PC-9 (cell line): Measurements from ENCODE around the gene MLXIP. TPM values are rescaled to one million over a fixed set of nuclear protein-coding genes. Genes with fewer than 3 reads are reported as not detected.

Experiments used
- BruUV-seq: library from RNA; stranded (reverse); fragments of 400-500 nt; replicated peaks from 2 replicates; lab custom pipeline; 2021; lab: Mats Ljungman, UMichigan
- CTCF ChIA-PET: fragments of 300-600 bp; sonication (Branson Sonifier 250); formaldehyde crosslinking; loops from one replicate; lab custom pipeline; 2022; ENCODE audit warnings: antibody characterized with exemption; lab: Charles Lee
- POLR2A ChIA-PET: fragments of 300-600 bp; sonication (Branson Sonifier 250); formaldehyde crosslinking; loops from one replicate; lab custom pipeline; 2022; ENCODE audit warnings: antibody characterized with exemption; ENCODE audit not compliant: unreplicated experiment; lab: Charles Lee
- DNase-seq, 2 experiments: peaks; one replicate each; pipeline versions ENCODE4 v3.0.0 to v3.0.0-alpha.2; 2015 to 2022; ENCODE audit warnings: mixed read lengths in 1 of 2
- H2AFZ ChIP-seq: fragments of 200-600 bp; sonication (generic); 2 replicates; pipeline ENCODE4 v1.8.1; 2017; ENCODE audit warnings: antibody characterized with exemption
- H3F3A ChIP-seq: fragments of 200-600 bp; sonication (generic); 2 replicates; pipeline ENCODE4 v1.8.1; 2017; ENCODE audit warnings: antibody characterized with exemption, mild to moderate bottlenecking, low read depth; ENCODE audit not compliant: insufficient read depth
- H3K27ac ChIP-seq: fragments of 200-600 bp; sonication (generic); 2 replicates; pipeline ENCODE4 v1.6.1; 2016; ENCODE audit warnings: mixed run types
- H3K27me3 ChIP-seq: fragments of 200-600 bp; sonication (generic); 2 replicates; pipeline ENCODE4 v1.6.1; 2016; ENCODE audit warnings: low read depth, mixed run types; ENCODE audit not compliant: insufficient read depth
- H3K36me3 ChIP-seq: fragments of 200-600 bp; sonication (generic); 2 replicates; pipeline ENCODE4 v1.6.1; 2016; ENCODE audit warnings: low read depth, mixed run types
- H3K4me1 ChIP-seq: fragments of 200-600 bp; sonication (generic); replicated peaks from 2 replicates; pipeline ENCODE4 v1.6.1; 2016; ENCODE audit warnings: mixed run types; ENCODE audit not compliant: insufficient read depth
- H3K4me2 ChIP-seq: fragments of 200-600 bp; sonication (generic); 2 replicates; pipeline ENCODE4 v1.6.1; 2017; ENCODE audit warnings: mixed run types
- H3K4me3 ChIP-seq: fragments of 200-600 bp; sonication (generic); 2 replicates; pipeline ENCODE4 v1.6.1; 2016; ENCODE audit warnings: mixed run types
- H3K79me2 ChIP-seq: fragments of 200-600 bp; sonication (generic); 2 replicates; pipeline ENCODE4 v1.6.1; 2017; ENCODE audit warnings: low read depth, mixed run types
- H3K9me2 ChIP-seq: fragments of 200-600 bp; sonication (generic); 2 replicates; pipeline ENCODE4 v1.8.1; 2017; ENCODE audit warnings: mild to moderate bottlenecking; ENCODE audit not compliant: insufficient read depth
- H3K9me3 ChIP-seq: fragments of 200-600 bp; sonication (generic); 2 replicates; pipeline ENCODE4 v1.8.1; 2016; ENCODE audit warnings: low read depth; ENCODE audit not compliant: insufficient read depth
- H4K20me1 ChIP-seq: fragments of 200-600 bp; sonication (generic); 2 replicates; pipeline ENCODE4 v1.8.1; 2017; ENCODE audit not compliant: insufficient read depth
- CTCF ChIP-seq: fragments of 200-600 bp; sonication (generic); conservative IDR thresholded peaks from 2 replicates; pipeline ENCODE4 v1.6.1; 2017; ENCODE audit warnings: mixed run types, antibody characterized with exemption, mild to moderate bottlenecking, moderate library complexity
- EZH2 ChIP-seq: fragments of 200-600 bp; sonication (generic); IDR thresholded peaks from 2 replicates; pipeline ENCODE4 v1.8.0; 2017; ENCODE audit warnings: antibody characterized with exemption, low read depth
- intact Hi-C: fragments of 100-400 bp; cut with micrococcal nuclease; formaldehyde crosslinking; loops from one replicate; pipeline ENCODE4 v1.10.0; 2022; ENCODE audit not compliant: unreplicated experiment
- total RNA-seq: library from RNA; stranded (reverse); gene quantifications from 2 replicates; pipeline ENCODE4 v1.2.3, GENCODE V29; 2021

The MLXIP gene
- total RNA-seq, 1 experiment from 2014 or later = 83.3 TPM

- Histone ChIP-seq H3K9me3 (no peaks in the 10 kb centered on the region), H3K27ac (0 out of 2 replicates have a peak overlapping the region, but pooled peaks have one; percentile 10), H4K20me1 (no peaks in the 10 kb centered on the region), H3K4me3 (no peak overlapping the region), H3K4me2 (peak overlapping the region; percentile 22), H3K4me1 (peaks cover 7% of the 10 kb centered on the region; the same call in 1 of the 2 replicates), H3F3A (peaks cover 17% of the 10 kb centered on the region; the same call in 1 of the 2 replicates), H3K79me2 (no peaks in the 10 kb centered on the region), H2AFZ (no peak overlapping the region), H3K36me3 (no peaks in the 10 kb centered on the region), H3K27me3 (no peaks in the 10 kb centered on the region), H3K9me2 (no peaks in the 10 kb centered on the region)
- TF ChIP-seq EZH2 (no peak), CTCF (peak; percentile 36; the same call in 1 of the 2 replicates)
- peak; percentile 62 to 66 for DNase-seq
- BruUV-seq = no TSS peak
- ChIA-PET CTCF (interaction anchor here (0.7 kb wide), 1 partner anchor 51 kb away, joined by 6 read pairs; no protein-coding TSS in a partner anchor), POLR2A (interaction anchor here (0.5 to 0.6 kb wide), 3 partner anchors 43 to 276 kb away, joined by 5 to 16 read pairs (median 7); partner anchors contain the start of gene B3GNT4)
- intact Hi-C loops = no loop called here
These were observed 6.3 kb upstream of the MLXIP start for GRCh38 chr12:122072031-122072970.

GRCh38 chr12:122073815-122074214, 4.7 kb upstream of the MLXIP start:
- Histone ChIP-seq H3K4me1 (peaks cover 13% of the 10 kb centered on the region; the same call in 1 of the 2 replicates), H3F3A (peaks cover 25% of the 10 kb centered on the region; the same call in 1 of the 2 replicates), H3K27me3 (no peaks in the 10 kb centered on the region), H3K4me2 (no peak overlapping the region), H3K79me2 (no peaks in the 10 kb centered on the region), H3K9me2 (no peaks in the 10 kb centered on the region), H3K9me3 (no peaks in the 10 kb centered on the region), H3K27ac (no peak overlapping the region), H4K20me1 (no peaks in the 10 kb centered on the region), H3K4me3 (no peak overlapping the region), H2AFZ (no peak overlapping the region), H3K36me3 (no peaks in the 10 kb centered on the region)
- intact Hi-C loops = no loop called here
- no TSS peak for BruUV-seq
- TF ChIP-seq EZH2 (no peak), CTCF (no peak)
- DNase-seq = no peak
- ChIA-PET CTCF (no interaction called here), POLR2A (no interaction called here)

- no peak overlapping the region for H2AFZ ChIP-seq
- no peaks in the 10 kb centered on the region for H3K9me2 ChIP-seq
- no peaks in the 10 kb centered on the region for H3K9me3 ChIP-seq
- ChIA-PET CTCF (no interaction called here), POLR2A (no interaction called here)
- H3F3A ChIP-seq = peaks cover 41% of the 10 kb centered on the region
- H3K27me3 ChIP-seq = no peaks in the 10 kb centered on the region
- intact Hi-C loops = no loop called here
- TF ChIP-seq EZH2 (no peak), CTCF (no peak)
- H3K36me3 ChIP-seq = no peaks in the 10 kb centered on the region
- no peak overlapping the region for H3K4me3 ChIP-seq
- no TSS peak for BruUV-seq
- no peak overlapping the region for H3K27ac ChIP-seq
- H3K79me2 ChIP-seq = peaks cover 27% of the 10 kb centered on the region
- peaks cover 14% of the 10 kb centered on the region for H4K20me1 ChIP-seq
- H3K4me2 ChIP-seq = no peak overlapping the region
- no peak for DNase-seq
- peaks cover 27% of the 10 kb centered on the region for H3K4me1 ChIP-seq
These were observed 1.6 kb upstream of the MLXIP start for GRCh38 chr12:122076743-122077495.
